Fibroblast of lung (primary cell): Measurements from ENCODE around the gene PRUNE2.
"Not testable (repeated sequence)": the region's sequence is repeated elsewhere in the genome, so short reads cannot be mapped to it uniquely, and the experiment has no call there.

Experiments used
- CTCF ChIP-seq, 2 donors: IDR thresholded peaks in 1 of 2; conservative IDR thresholded peaks in 1 of 2; 1 replicate in 1 of 2; 2 replicates in 1 of 2; pipeline ENCODE4 v1.5.1; 2011 to 2012; ENCODE audit warnings: low read length in 2 of 2, control low read depth in 1 of 2, inconsistent platforms in 1 of 2, low read depth in 1 of 2, mild to moderate bottlenecking in 1 of 2
- EZH2 ChIP-seq: IDR thresholded peaks from 2 replicates; pipeline ENCODE4 v1.5.1; 2012; ENCODE audit warnings: low read length, control low read depth, mild to moderate bottlenecking; ENCODE audit errors: missing control alignments

GRCh38 chr9:76665966-76666365, 239.9 kb downstream of the PRUNE2 start:
- peak; percentile 37 to 47 for TF ChIP-seq CTCF (conservative IDR thresholded peaks at IDR 0.05 in 1 of 2, IDR thresholded peaks at IDR 0.05 in 1 of 2; ENCODE audit: low read depth in 1 of 2, low read length in 2 of 2)
- TF ChIP-seq EZH2: not testable (repeated sequence)
